ENCODE results near the gene TSC22D3.
A peak's percentile ranks its signal among the peaks of the same experiment; 100 is the strongest.

The TSC22D3 gene

GRCh38 chrX:107758231-107758766 lies 17.3 kb downstream of the TSC22D3 start:
- DNase-seq = no peak

GRCh38 chrX:107755721-107756120 lies 19.9 kb downstream of the TSC22D3 start:
- DNase-seq = no peak

GRCh38 chrX:107753187-107753586 lies 22.4 kb downstream of the TSC22D3 start:
- DNase-seq = no peak

- DNase-seq = no peak
Observed at GRCh38 chrX:107752714-107753113, 22.9 kb downstream of the TSC22D3 start.

- no peak for DNase-seq
Observed at GRCh38 chrX:107752043-107752442, 23.5 kb downstream of the TSC22D3 start.

GRCh38 chrX:107750861-107751445 lies 24.6 kb downstream of the TSC22D3 start:
- DNase-seq = no peak

DNA sequence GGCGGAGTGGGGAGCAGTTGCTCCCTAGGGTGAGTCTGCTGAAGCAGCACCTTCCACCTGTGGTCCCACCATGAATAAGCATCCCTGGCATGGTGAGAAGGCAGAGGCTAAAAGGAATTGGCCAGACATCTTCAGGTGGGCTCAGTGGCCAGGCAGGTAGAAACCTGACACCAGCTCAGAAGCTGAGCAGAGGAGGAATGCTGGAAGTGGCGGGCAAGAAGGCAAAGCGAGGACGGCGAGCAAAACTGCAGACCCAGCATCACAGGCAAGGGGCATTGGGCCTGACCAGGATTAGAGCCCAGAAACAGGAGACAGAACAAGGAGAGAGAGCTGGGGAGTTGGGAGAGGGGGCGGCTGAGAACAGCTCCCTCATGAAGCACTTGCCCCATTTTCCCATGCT lies 25.3 kb downstream of the TSC22D3 start:
- no peak for DNase-seq

DNA sequence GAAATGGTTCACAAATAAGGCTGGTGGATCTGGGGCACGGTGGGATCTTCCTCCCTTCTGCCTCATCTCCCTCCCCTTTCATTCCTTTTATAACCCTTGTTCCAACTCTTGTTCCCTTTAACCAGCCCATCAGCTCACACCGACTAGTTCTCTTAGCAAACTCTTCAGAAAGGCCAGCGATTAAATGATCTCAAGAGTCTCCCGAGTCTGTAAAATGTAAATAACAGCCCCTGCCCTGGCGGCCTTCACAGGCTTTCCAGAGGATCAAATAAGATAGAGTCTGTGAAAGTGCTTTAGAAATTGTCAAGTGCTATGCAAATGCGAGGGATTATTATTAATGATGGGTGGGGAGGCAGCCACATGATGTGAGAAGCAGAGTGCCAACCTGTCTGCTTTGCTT lies 27.1 kb downstream of the TSC22D3 start:
- DNase-seq = no peak

- peak; percentile 55 for DNase-seq
Observed at GRCh38 chrX:107747596-107748161, 27.9 kb downstream of the TSC22D3 start.

GRCh38 chrX:107744868-107745267 lies 30.7 kb downstream of the TSC22D3 start:
- no peak for DNase-seq

DNA sequence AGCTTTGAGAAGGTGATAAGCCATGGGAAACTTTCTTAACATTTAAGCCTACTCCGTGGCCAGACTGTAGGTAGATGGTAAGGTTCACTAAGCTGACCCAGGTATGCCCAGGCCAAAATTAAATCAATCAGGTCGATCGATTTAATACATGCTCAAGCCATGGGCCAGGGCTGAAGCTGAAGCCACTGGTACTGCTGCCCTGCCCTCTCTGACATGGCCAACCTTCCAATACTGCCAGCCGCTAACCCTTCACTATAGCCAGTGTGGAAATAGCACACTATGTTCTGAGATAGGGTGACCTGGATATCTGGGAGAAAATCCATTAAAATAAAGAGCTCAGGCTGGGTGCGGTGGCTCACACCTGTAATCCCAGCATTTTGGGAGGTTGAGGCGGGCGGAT lies 31.6 kb downstream of the TSC22D3 start:
- DNase-seq = no peak

GRCh38 chrX:107742700-107743191 lies 32.8 kb downstream of the TSC22D3 start:
- no peak for DNase-seq

- DNase-seq = no peak
Observed at GRCh38 chrX:107741404-107741790, 34.2 kb downstream of the TSC22D3 start.

DNA sequence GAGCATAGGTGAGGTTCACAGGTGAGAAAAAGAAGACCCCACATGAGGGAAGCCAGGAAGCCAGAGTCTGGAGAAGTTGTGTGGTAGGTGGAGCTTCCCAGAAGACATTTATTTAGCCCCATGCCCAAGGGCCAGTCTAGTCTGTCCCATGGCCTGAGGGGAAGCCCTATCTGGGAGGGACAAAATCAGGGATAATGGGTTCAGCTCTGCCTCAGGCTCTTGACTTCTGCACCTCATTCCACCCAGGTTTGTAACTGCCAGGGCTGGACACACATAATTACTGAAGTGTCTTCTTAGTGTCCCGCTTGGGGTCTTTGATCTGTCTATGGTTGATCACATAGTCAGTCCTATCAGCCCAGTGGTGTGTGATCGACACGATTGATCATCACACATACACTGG lies 36.0 kb downstream of the TSC22D3 start:
- DNase-seq = no peak

DNA sequence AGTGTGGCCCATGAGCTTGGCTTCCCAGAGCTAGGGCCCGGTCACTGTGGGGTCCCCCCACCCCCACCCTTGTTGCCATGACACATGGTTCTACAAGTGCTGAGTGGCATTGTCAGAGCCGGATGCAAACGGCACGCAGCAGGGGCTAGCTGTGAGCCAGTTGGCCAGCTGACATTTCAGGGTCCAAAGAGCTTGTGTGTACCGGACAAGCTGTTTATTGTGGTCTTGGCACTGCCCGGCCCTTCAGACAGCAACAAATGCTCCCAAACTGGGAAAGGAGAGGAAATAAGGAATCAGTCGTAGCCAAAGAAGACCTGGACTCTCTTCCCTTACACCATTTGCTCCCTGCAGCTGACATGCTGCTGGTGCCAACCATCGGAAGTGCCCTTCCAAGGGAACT lies 36.8 kb downstream of the TSC22D3 start:
- DNase-seq = no peak

GRCh38 chrX:107738272-107738671 lies 37.3 kb downstream of the TSC22D3 start:
- no peak for DNase-seq

DNA sequence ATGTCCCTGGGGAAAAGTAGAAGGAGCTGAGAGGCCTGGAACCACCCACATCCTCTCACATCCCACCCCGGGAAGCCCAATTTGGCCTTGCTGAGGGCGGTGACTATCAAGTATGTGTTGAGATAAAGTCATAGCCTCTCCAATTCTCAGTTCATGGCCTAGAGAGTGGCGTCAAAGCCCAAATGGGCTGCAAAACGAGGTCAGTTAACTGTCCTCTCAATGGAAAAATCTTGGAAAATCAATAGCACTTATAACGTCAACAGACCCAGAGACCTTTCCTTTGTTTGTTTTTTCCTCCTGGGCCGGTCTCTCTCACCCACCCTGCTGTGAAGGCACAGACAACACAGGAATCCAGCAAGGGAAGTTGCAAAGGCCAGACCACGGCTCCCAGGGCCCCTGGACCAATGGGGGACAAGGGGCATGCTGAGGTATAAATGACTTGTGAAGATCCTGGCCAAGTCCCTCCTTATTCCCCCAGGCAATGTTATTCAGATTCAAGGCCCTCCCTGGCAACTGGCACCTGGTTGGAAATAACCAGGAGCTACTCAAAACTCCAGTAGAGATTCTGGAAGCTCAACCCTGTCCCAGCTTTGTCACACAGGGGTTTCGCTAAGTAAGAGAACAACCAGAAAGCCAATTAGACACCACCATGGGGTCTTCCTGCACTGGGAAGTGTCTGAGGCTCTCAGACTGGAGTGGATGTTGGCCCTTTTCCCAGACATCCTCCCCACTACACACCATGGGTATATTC lies 38.6 kb downstream of the TSC22D3 start:
- no peak for DNase-seq

GRCh38 chrX:107734646-107735045 lies 40.9 kb downstream of the TSC22D3 start:
- no peak for DNase-seq

- no peak for DNase-seq
Observed at GRCh38 chrX:107733686-107734085, 41.9 kb downstream of the TSC22D3 start.

GRCh38 chrX:107731831-107732502 lies 43.6 kb downstream of the TSC22D3 start:
- DNase-seq = no peak

- no peak for DNase-seq
Observed at GRCh38 chrX:107730991-107731766, 44.4 kb downstream of the TSC22D3 start.

GRCh38 chrX:107730298-107730655 lies 45.3 kb downstream of the TSC22D3 start:
- no peak for DNase-seq

Measured in NCI-H774 (cell line).